HG03066 (cell line): ENCODE measurements around the gene ELFN1.

Experiments used
- ATAC-seq: cut with Tn5 transposase; IDR thresholded peaks from one replicate; pipeline ENCODE4 v1.9.1; 2021; ENCODE audit warnings: low read depth; ENCODE audit not compliant: unreplicated experiment

The ELFN1 gene

DNA sequence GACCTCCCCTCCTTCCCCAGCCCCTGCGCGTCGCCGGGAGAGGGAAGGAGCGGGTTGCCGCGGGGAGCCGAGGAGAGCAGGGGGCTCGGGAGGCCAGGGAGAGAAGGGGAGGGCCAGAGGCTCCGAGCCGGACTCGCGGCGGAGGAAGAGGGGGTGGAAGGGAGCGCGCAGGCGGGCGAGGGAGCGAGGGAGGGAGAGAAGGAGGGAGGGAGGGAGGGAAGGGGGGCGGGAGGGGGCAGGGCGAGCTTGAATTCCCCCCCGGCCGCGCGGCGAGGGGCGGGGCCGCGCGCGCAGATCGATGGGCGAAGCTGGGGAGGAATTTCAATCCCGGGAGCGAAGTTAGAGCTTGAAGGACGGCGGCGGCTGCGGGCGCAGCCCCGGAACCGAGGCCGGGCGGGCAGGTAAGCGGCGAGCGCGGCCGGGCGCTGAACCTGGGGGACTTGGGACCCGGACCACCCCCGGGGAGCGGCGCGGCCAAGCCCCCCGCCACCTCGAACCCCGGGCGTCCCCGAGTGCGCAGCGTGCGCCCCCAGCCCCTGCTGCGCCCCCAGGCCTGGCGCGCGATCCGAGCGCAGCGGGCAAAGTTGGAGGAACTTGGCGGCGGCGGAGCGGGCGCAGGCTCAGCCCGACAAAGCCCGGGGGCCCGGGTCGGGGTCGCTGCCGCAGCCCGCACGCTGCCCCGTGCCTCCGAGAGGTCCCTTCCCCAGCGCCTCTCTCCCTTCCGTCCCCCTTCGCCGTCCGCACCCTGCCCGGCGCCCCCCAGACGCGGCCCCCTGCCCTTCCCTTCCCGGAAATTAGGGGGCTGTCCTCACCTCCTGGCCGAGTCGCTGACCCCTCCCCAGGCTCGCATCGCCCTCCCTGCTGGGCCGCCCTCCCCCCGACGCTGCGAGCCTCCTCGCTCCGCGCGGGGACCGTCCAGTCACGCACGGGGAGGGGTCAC is at the start of gene ELFN1:
Gene ELFN1, plus strand, starts transcription at position 324 of the 940 bp plus-strand sequence. CDS start 74,320 bp downstream, outside the sequence.
- no peak for ATAC-seq

DNA sequence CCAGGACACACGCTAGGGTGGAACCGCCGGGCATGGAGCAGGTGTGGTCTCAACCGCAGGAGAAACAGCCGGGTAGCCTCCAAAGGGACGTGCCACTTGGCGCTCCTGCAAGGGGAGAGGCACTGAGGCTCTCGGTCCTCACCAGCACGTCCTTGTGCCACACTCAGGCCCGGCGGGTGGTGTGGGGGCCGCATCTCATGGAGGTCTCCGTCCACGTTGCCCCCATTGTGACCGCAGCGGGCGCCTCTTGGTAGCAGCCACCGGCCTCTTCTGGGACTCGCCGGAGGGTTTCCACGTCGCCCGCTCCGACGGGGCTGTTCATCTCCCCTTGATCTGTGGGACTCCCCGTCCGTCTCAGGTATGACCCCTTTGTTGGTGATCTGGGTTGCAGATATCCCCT is 49.2 kb upstream of the ELFN1 start:
- no peak for ATAC-seq

DNA sequence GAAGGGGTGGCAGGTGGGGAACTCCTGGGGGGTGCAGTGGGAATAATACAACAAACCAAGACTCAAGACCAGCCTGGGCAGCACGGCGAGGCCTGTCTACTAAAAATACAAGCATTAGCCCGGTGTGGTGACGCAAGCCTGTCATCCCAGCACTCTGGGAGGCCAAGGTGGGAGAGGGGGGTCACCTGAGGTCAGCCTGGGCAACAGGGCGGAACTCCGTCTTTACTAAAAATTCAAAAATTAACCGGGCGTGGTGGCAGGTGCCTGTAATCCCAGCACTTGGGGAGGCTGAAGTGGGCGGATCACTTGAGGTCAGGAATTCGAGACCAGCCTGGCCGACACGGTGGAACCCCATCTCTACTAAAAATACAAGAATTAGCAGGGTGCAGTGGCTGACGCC is 48.4 kb upstream of the ELFN1 start:
- no peak for ATAC-seq

DNA sequence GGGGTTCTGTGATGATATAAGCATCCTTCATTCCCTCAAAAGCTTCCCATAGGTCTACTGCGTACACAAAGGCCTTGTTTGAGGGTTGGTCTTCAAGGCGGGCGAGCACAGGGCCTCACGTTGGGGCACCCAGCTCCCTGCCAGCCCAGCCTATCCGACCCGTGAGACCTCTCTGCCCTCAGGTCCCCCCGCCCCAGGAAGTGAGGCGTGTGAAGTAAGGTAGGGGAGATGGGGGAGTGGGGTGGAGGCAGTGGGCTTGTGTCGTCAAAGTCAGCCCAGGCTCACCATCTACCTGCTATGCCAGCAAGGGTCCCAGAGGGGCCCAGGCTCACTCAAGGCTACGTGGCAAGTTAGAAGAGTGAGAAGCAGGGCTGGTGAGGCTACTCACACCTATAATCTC is 47.6 kb upstream of the ELFN1 start:
- ATAC-seq = no peak

DNA sequence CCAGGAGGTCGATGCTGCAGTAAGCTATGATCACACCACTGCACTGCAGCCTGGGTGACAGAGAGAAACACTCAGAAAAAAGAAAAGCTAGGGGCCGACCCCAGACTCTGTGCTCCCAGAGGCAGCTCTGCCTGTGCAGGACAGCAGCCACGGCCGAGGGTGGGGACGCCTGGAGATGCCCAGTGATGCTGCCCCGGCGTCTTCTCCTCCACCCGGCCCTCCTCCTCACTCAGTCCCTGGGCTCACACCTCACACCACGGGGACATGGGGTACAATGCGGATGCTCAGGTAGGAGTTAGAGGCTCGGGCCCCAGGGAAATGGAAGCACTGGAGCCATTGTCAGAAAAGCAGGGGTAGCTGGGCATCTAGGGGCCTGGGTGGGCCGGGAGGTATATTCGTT is 46.3 kb upstream of the ELFN1 start:
- no peak for ATAC-seq

DNA sequence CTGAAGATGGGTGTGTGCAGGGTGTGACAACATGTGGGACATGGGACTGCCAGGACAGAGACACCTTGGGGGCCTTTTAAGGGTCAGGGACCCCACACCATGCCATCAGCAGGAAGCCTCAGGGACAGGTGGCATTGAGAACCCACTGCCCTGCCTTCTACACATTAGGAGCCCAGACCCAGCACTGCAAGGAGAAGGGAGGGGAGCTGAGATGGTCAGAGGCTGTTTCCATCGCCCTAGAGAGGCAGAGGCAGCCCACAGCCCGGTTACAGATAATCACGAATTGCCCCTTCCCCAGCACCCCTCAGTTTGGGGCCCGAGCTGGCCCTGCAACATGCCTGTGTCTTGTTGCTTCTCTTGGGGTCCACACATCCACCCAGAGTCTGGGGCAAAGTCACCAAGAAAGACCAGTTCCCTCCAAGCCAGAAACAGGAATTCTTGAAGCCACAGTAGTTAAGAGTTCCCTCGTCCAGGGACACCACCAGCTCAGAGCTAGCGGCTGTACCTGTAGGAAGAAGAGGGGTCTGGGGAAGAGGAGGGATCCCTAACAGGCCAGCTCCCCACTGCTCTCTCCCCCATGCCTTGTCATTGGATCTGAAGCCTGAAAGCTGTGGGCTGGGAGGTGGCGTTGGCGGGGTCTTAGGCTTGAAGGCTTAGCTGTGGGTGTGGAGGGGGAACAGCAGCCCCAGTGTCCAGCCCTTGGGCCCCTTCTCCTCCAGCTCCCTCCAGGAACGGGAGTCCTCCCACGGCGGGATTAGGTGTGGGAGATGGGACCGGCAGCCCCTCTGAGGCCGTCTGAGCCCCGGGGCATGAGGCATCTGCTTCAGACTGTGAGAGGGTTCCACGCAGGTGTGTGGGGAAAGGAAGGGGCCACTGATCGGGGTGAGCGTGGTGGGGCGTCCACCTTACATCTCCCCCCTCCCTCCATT is 44.8 kb upstream of the ELFN1 start:
- ATAC-seq = no peak

DNA sequence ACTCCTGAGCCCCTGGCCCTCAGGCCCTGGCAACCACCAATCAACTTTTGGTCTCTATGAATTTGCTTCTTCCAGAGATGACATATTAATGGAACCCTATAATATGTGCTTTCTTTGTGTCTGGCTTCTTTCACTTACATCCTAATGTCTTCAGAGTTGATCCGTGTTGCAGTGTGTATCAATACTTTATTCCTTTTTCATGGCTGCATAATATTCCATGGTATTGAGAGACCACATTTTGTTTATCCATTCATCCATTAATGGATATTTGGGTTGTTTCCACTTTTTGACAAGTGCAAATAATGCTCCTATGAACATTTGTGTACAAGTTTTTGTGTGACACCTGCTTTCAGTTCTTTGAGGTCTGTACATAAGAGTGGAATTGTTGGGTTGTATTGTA is 43.3 kb upstream of the ELFN1 start:
- no peak for ATAC-seq

DNA sequence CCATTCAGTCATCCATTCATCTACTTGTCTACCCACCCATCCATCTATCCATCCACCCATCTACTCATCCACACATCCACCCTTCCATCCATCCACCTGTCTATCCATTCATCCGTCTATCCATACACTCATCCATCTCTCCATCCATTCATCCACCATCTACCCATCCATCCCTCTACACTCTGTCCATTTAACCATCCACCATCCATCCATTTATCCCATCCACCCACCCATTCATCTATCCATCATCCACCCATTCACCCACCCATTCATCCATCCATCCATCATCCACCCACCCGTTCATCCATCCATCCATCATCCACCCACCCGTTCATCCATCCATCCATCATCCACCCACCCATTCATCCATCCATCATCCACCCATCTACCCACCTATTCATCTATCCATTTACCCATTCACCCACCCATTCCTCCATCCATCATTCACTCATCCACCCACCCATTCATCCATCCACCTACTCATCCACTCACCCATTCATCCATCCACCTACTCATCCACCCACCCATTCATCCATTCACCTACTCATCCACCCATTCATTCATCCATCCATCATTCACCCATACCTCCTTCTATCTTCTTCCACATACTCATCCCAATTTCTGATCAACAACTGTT is 39.3 kb upstream of the ELFN1 start:
- ATAC-seq = no peak

DNA sequence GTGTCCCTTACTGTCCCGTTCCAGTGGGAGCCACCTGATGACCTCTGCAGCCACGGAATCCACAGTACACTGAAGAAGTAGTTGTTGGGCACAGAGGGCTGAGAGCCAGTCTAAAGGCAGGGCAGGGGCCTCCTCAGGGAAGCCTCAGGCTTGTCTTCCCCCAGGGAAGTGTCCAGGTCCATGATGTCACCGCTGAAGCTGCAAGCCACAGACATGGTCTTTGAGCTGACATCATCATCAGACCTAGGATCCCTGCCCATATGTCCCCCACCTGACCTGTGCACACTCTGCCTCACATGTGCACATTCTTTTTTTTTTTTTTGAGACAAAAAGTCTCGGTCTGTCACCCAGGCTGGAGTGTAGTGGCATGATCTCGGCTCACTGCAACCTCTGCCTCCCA is 38.4 kb upstream of the ELFN1 start:
- ATAC-seq = no peak

DNA sequence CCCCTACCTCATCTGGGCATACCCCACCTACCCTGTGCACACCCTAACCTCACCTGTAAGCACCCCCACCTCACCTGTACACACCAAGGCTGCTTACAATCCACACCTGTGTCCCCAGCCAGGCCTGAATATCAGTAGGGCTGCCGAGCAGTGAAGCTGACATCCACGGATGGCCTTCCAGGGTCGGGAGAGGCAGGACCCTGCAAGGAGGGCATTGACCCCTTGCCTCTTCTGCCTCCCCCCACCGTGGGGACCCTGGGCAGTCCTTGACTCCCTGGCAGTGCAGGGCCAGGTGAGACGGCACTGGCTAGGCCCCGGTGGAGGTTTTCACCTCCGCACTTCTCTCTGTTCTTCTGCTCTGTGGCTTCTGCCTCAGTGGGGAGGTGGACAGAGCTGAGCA is 37.6 kb upstream of the ELFN1 start:
- no peak for ATAC-seq

DNA sequence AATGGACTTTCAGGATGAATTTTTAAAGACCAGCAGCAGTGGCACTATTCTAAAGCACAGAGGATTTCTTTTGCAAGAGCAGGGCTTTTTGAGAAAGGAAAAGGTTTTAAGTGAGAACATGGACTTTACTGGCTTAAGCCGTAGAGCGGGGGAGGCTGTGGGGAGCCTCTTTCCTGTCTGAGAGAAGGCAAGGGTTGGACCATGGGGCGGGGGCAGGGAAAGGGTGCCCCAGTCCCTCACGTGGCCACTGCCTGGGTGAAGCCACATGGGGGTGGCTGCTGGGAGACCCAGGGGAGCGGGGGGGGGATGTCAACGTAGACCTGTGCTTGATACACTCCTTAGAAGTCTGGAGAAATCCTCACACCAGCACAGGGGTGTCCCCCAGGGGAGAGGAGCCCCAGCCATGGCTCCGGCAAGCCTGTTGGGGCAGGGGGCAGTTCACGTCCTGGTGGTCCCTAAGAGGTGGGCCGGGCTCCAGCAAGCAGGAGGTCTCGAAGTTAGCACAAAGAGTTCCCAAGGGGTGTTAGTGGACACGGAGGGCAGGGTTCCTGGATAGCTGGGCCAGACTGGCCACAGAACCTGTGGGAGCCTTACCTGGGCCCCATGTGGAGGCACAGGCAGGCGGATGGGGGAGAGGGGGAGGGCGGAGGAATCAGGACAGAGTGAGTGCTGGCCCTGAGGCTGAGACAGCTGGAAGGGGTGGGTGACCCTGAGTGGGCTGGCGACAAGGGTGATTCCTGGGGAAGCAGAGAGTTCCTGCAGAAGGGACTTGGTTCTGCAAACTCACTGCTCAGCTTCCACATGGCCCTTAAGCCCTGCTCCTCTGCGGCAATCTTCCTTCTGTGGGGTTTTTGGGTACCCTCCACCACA is 36.9 kb upstream of the ELFN1 start:
- ATAC-seq = no peak

DNA sequence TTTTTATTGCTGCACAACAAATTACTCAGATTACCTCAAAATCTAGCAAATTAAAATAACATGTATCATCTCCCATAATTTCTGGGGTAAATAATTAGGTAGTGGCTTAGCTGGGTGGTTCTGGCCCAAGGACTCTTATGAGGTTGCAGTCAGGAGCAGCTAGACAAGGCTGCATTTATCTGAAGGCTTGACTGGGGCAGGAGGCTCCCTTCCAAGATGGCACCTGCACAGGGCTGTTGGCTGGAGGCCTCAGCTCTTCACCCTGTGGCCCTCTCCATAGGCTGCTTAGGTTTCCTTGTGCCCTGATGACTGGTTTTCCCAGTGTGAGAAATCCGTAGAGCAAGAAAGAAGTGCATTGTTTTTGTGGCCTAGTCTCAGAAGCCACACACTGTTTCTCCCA is 34.7 kb upstream of the ELFN1 start:
- no peak for ATAC-seq

DNA sequence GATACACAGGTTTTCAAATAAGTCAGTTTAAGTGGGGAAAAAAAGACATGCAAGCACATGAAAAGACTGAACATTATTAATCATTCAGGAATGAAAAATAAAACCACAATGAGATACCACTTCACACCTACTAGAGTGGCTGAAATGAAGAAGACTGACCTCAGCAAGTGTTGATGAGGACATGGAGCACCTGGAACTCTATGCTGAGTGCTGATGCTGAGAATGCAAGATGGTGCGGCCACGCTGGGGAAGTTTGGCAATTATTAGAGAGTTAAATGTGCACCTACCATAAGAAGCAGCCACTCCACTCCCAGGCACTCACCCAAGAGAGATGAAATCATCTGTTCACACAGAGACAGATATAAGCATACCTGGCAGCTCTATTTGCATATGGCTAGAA is 32.9 kb upstream of the ELFN1 start:
- ATAC-seq = no peak

DNA sequence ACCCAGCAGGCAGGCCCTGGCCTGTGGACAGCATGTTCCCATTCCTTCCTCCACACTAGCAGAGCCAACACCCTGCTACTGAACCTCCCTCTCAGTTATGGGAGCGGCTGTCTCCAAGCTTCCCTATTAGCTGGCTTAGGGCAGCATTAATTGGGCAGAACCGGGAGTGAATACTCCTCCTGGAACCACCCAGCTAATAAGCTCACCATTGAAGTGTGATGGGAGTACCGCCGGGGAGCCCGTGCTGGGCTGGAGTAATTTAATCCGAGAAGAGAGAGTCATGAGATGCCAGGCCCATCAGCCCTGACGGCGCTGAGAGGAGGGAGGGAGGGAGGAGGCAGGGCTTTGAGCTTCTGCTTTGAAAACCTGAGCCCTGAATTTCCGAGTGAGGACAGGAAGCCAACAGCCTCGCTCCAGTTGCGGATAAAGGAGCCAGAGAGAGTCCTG is 31.8 kb upstream of the ELFN1 start:
- ATAC-seq = no peak

DNA sequence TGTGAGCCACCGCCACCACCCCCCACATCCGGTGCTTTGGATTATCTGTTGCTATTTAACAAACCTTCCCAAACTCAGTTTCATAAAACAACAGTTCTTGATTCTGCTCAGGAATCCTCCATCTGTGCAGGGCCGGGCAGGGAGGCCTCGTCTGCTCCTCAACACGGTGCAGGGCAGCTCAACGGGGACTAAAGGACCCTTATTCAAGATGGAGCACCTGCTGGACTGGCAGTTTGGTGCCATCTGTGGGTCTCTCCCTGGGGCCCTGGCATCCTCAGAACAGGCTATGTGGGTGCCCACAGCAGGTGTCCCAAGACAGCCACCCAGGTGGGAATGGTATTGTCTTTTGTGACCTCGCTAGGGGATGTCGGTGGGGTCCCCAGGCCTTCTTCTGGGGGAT is 31.0 kb upstream of the ELFN1 start:
- no peak for ATAC-seq

DNA sequence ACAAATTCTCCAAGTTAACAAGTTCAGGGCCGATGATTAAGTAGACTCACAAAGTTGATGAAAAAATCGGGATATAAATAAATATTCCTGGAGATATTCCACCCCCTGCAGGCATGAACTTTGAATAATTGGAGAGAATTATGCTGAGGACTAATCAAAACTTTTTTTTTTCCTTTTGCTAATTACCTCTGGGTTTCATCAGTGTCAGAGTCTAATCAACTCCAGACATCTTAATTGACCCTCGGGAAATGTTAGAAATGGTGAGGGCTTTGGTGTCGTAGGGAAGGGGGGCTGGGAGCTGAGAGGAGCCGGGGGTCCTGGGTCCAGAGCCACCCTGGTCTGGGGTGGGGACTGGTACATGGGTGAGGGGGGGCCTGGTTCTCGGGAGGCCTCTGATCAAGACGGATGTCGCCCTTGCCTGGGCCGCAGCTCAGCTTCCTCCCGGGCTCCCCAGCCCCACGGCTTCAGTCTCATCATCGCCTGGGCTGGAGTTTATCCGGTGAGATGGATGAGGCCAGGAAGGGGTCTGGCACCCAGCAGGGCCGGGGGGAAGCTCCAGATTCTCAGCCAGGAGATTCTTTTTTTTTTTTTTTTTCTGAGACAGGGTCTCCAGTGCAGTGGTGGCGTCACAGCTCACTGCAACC is 30.4 kb upstream of the ELFN1 start:
- ATAC-seq = no peak

DNA sequence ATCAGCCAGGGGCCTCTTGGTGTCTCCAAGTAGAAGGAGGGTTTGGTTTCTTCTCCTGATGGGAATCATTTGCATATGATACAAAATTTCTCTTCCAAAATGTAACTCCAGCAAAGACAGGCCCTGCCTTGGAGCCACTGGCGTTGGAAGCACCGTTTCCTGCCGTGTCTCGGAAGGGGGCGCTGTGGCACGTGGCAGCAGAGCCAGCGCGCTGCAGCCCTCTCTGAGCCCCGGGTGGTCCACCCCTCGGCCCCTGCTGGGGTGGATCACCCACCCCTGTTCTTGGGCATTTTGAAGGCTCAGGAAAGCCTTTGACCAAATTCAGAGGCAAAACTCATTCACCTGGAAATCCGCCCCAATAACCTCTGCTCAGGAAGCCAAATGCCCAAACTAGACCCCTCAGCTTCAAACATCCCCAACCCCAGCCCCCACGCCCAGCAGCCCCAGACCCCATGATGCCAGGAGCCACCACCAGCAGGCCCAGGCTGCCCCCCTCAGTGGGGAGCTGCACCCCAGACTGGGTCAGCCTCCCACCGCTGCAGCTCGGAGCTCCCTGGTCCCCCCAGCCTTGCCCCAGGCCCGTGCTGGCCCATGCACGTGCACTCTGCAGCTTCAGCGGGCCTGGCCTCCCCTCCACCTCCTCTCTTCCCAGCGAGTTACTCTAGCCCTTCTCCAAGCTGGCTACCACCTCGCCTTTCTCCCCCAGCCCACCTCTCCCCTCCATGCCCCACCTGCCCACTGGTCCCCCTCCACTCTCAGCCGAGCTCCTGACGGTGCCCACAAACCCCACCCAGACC is 29.5 kb upstream of the ELFN1 start:
- no peak for ATAC-seq

DNA sequence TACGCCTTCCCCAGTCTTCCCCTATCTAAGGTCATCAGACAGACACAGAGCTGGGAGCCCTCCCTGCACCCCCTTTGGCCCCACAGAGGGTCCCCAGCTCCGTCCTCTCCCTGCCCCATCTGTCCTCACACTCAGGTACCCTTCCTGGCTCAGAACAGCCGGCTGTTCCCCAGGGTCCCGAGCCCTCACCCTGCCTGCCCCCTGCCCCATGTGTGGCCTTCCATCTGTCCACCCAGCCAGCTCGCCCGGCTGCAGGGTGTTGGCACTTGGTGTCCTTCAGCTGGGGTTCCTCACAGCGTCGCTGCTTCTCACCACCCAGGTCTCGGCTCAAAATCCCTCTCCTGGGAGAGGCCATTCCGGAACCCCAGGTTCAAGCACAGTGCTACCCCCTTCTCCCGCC is 28.9 kb upstream of the ELFN1 start:
- no peak for ATAC-seq
